GM08714 (cell line): ENCODE results near the gene GRXCR2.
"Not testable (repeated sequence)": the region's sequence is repeated elsewhere in the genome, so short reads cannot be mapped to it uniquely, and the experiment has no call there.

Source experiments
- H3K4me3 ChIP-seq: fragments of 200-500 bp; sonication (Bioruptor generic); 2 replicates; pipeline ENCODE4 v1.5.1; 2014; ENCODE audit warnings: mild to moderate bottlenecking, low read length, inconsistent platforms
- ZNF274 ChIP-seq: IDR thresholded peaks from 2 replicates; pipeline ENCODE4 v1.6.1; 2012; ENCODE audit warnings: mild to moderate bottlenecking, low read depth, low read length

GRXCR2 gene

DNA sequence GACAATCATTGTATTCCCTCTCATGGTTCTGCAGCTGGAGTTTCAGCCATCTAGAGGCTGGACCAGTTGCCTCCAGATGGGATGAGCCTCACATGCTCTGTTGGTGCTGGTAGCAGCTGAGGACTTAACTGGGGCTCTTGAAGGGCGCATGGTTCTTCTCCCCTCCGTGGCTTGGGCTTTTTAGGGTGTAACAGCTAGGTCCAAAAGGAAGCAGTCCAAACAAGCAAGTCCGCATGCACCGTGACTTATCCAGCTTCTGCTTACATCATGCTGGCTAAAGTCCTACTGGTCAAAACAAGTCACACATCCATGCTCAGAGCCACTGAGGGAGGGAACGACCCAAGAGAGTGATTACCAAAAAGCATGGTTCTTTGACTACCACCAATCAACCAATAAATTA is 31.9 kb upstream of the GRXCR2 start:
- no peak for TF ChIP-seq ZNF274

GRCh38 chr5:145903867-145904266 is 31.1 kb upstream of the GRXCR2 start:
- no peak for TF ChIP-seq ZNF274
- H3K4me3 ChIP-seq = no peak overlapping the region

More for the DNA sequence above, 31.9 kb upstream of the GRXCR2 start:
- H3K4me3 ChIP-seq = no peak overlapping the region

DNA sequence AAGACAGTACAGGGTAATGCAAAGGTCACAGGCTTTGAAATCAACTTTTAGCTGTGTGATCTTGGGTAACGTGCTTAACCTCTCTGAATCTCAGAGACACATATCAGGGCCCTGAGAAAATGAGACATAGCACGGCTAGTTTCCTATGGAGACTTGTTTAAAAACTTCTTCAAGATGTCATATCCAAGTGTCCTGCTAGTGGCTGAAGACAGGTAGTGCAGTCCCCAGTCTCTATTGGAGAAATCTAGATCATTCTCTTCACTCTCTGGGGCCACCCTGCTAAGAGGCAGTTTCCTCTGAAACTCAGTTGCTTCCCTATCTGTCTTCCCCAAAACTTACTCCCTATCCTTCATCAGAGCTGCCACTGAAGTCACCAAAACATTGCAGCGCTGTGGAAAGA is 30.3 kb upstream of the GRXCR2 start:
- no peak overlapping the region for H3K4me3 ChIP-seq
- TF ChIP-seq ZNF274 = no peak

- no peak overlapping the region for H3K4me3 ChIP-seq
- TF ChIP-seq ZNF274 = no peak
Measured at GRCh38 chr5:145902421-145902820, 29.6 kb upstream of the GRXCR2 start.

DNA sequence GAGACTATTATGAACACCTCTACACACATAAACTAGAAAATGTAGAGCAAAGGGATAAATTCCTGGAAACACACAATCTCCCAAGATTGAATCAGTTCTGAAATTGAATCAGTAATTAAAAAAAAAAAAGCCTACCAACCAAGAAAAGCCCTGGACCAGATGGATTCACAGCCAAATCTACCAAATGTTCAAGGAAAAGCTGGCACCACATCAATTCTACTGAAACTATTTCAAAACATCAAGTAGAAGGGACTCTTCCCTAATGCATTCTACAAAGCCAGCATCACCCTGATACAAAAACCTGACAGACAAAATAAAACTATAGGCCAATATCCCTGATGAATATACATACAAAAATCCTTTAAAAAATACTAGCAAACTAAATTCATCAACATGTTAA is 25.4 kb upstream of the GRXCR2 start:
- H3K4me3 ChIP-seq = no peak overlapping the region
- TF ChIP-seq ZNF274 = no peak

- not testable (repeated sequence) for H3K4me3 ChIP-seq
Measured at GRCh38 chr5:145891378-145891777, 18.6 kb upstream of the GRXCR2 start.

DNA sequence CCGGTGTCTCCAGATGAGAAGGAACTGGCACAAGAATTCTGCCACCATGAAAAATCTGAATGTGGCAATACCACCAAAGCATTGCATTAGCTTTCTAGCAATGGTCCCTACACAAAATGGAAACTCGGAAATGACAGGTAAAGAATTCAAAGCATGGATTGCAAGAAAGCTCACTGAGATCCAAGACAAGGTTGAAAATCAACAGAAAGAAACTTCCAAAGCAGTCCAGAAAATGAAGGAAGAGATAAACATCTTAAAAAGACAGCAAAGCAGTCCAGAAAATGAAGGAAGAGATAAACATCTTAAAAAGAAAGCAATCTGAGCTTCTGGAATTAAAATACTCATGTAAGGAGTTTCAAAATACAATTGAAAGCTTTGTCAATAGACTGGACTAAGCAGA is 16.8 kb upstream of the GRXCR2 start:
- no peak overlapping the region for H3K4me3 ChIP-seq
- TF ChIP-seq ZNF274 = no peak

DNA sequence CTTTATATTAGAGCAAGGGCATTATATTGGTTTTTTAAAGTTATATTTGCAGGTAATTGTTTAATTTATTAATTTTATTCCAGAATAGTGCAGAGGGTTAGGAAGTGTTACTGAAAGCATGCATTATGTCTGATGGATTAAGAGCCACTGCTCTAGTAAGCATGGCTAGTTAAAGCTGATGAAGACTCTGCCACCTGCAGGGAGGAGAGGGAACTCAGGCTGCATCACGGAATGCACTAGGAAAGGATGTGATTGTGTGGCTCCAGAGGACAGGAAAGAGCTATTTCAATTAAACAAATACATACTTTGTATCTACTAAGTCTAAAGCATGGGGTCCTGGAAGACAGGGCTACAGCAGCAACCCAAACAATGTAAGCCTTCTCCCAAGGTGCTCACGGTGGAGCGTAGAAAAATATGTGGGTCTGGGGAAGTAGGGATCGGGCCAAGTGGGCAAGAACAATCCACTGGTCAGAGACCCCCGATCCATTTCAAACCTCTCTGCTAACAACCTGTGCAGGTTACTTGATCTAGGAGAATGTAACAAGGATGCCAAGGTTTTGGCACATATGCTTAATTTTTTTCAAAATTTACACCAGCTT is 15.3 kb upstream of the GRXCR2 start:
- H3K4me3 ChIP-seq = no peak overlapping the region
- TF ChIP-seq ZNF274 = no peak

DNA sequence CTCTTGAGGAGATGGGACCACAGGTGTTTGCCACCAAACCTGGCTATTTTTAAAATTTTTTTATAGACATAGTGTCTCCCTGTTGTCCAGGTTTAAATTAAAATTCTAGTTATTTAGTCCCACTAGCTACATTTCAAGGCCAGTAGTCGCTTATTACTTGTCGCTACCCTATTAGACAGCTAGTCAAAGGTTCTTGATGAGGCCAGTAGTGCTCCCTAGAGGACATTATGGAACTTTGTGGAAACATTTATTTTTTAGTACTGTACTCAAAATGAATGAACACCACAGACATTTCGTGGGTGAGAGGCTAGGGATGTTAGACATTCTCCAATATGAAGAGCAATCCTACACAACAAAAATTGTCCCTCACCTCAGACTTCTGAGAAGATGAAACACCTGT is 14.4 kb upstream of the GRXCR2 start:
- TF ChIP-seq ZNF274 = no peak
- no peak overlapping the region for H3K4me3 ChIP-seq

GRCh38 chr5:145874765-145875164 is 2.0 kb upstream of the GRXCR2 start:
- TF ChIP-seq ZNF274 = no peak
- H3K4me3 ChIP-seq = no peak overlapping the region

- no peak overlapping the region for H3K4me3 ChIP-seq
- no peak for TF ChIP-seq ZNF274
Measured at GRCh38 chr5:145872486-145872885, 328 bp downstream of the GRXCR2 start.

DNA sequence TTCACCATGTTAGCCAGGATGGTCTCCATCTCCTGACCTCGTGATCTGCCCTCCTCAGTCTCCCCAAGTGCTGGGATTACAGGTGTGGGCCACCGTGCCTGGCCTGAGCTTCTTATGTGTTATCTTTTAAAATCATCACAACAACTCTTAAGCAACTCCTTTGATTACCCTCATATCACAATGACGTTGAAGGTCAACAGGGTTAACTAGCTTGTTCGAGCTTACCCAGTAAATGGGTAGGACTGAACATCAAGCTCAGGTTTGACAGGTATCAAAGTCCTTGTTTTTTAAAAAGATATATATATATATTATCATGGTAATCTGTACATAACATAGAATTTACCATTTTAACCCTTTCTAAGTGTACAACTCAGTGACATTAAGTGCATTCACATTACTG is 3.1 kb downstream of the GRXCR2 start:
- TF ChIP-seq ZNF274 = no peak
- no peak overlapping the region for H3K4me3 ChIP-seq

GRCh38 chr5:145867806-145868205 is 5.0 kb downstream of the GRXCR2 start:
- TF ChIP-seq ZNF274 = no peak
- no peak overlapping the region for H3K4me3 ChIP-seq

DNA sequence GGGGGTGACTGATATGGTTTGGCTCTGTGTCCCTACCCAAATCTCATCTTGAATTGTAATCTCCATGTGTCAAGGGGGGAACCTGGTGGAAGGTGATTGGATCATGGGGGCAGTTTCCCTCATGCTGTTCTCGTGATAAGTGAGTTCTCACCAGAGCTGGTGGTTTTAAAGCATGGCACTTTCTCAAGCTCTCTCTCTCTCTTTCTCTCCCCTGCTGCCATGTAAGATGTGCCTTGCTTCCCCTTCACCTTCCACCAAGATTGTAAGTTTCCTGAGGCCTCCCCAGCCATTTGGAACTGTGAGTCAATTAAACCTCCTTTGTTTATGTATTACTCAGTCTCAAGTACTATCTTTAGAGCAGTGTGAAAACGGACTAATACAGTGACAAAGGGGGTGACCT is 8.4 kb downstream of the GRXCR2 start:
- H3K4me3 ChIP-seq = not testable (repeated sequence)

- no peak overlapping the region for H3K4me3 ChIP-seq
- no peak for TF ChIP-seq ZNF274
Measured at GRCh38 chr5:145863003-145863402, 9.8 kb downstream of the GRXCR2 start.

GRCh38 chr5:145859897-145860296 is 12.9 kb downstream of the GRXCR2 start:
- no peak for TF ChIP-seq ZNF274
- H3K4me3 ChIP-seq = no peak overlapping the region
